HG03378 (cell line): Measurements from ENCODE around the gene SYT2.
"Not testable (repeated sequence)": the region's sequence is repeated elsewhere in the genome, so short reads cannot be mapped to it uniquely, and the experiment has no call there.

Experiments
- ATAC-seq: cut with Tn5 transposase; IDR thresholded peaks from one replicate; pipeline ENCODE4 v1.9.1; 2021; ENCODE audit warnings: mild to moderate bottlenecking, moderate library complexity; ENCODE audit not compliant: unreplicated experiment

SYT2 gene

GRCh38 chr1:202599669-202600431 is 110.4 kb downstream of the SYT2 start:
- no peak for ATAC-seq

- ATAC-seq, result no peak
These were observed 113.0 kb downstream of the SYT2 start for GRCh38 chr1:202597090-202597761.

GRCh38 chr1:202596638-202597037 is 113.6 kb downstream of the SYT2 start:
- no peak for ATAC-seq

DNA sequence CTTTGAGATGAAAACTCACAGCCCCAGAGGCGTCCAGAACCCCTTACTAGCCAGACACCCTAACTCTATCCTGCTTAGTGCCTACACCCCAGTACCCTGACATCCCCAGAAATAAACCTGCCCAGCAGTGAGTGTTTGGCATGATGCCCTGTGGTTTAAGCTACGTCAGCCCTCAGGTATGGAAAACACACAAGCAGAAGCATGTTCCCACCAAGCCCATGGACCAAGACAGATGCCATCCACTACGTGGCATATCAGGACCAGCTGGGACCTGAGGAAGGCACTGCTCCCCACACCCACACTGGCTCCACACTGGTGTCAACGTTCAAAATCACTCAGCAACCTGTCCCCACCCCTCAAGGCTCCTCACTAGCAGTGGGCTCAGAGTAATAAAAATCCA is 116.4 kb downstream of the SYT2 start:
- ATAC-seq, result no peak

DNA sequence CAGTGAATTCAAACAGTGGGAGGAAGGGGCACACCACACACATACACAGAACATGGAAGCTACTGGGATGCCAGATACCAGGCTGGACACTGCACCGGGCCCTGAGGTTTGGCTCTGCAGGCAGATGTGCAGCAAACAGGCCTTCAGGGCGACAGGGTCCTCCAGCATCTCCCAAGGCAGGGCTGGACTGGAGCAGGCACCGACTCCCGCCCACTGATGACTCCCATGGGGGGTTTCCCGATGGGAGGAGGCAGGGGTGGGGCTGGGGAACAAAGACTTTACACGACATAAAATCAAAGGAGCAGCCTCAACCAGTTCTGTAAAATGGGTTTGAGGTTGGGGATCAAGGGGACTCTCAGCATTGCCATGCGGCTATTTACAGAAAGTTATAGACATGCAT is 118.1 kb downstream of the SYT2 start:
- ATAC-seq, result no peak

- ATAC-seq, result no peak
These were observed 118.7 kb downstream of the SYT2 start for GRCh38 chr1:202591515-202591914.

GRCh38 chr1:202590975-202591411 is 119.3 kb downstream of the SYT2 start:
- ATAC-seq, result no peak

DNA sequence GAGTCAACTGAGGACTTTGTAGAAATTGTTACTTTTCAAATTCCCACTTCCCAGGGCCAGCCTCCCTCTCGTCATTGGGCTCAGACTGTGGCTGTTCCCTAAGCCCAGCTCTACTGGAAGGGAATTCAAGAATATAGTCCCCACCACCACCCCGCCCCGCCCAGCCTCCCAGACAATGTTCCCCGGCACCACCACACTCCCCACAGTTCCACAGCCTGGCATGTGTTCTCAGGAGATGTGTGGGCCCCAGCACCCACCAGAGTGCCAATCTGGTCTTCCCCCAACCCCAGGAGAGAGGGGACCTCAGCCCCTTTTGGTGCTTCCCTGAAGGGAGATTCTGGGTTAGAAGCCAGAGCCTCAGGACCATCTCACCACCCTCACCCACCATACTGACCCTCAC is 120.1 kb downstream of the SYT2 start:
- no peak for ATAC-seq

DNA sequence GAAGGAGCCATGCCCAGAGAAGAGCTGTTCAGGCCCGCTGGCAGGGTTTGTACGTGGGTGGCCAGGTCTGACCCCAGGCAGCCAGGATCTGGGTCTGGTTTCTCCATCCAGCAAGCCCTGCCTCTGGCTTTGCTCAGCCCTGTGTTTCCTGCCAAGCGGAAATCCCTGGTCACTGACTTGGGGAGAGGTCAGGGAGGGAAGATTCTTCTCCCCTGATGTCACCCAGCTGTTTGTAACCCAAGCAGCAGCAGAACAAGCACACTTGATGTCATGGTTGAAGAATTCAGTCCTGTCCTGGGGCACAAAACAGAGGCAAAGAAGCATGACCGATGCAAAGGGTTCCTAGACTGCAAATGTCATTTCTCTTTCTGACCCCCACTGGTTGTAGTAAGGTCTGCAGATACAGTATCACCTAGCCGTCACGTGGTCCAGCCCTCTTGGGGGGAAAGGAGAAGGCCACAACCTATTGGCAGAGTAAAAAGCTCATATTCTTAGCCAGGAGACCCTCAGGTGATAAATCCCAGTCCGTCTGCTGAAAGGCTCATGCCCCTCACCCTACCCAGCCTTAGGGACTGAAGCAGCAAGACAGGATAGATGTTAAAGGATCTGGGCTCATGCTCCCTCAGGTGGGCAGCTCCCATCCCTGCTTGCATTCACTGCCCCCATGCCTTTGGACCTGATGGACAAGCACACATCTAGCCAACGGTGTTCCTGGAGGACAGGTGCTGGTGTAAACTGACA is 120.9 kb downstream of the SYT2 start:
- no peak for ATAC-seq

DNA sequence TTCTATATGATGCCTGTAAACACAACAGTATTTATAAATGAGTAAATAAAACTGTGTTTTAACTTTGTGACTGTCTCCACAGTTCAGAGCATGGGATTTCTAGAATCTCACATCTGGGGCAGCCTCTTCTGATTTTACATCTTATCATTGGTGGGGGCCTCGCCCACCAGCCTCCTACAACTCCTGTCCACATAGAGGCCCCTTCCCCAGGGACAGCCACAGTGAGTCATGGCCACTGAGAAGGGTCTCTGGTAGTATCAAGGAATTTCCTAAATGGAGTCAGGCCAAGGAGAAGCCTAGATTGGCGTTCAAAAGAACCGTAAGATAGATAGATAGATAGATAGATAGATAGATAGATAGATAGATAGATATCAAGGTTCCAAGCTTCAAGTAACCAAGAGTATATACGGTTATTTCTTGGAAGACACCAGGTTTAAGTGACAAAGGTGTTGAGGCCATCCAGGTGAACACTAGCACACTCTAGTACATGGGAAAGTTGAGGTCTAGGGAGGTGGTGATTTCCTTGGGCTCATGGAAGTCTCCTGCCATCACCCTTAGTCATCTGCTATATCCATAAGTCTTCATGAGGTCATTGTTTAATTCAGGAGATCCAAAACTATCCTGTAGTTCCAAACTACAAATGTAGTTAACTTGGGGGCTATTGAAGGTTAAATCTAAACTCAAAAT is 121.6 kb downstream of the SYT2 start:
- no peak for ATAC-seq

DNA sequence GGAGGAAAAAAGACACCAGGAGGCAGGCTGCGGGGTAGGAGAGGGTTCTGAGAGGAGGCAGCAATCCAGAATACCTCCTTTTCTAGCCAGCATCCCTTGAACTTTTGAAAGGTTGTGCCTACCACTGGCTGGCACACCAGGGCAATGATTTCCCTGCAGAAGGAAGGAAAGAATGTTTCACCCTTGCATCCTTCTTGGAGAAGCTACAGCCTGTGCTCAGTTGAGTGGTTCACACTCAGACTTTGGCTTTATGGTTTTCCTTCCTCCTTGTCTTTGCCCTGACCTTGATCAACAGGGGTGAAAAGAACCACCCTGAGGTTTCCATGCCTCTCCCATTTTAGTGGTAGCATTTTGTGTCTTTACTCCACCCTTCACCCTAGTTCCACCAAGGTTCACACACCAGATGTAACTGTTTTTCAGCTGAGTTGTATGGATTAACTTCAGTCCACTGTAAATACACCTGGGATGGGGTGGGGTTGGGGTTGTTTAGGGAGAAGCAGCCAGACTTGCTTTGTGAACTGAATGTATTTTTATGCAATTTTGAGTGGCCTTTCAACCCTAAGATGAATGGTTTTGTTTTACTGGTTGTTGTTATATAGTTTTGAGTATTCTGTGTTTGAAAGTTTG is 122.3 kb downstream of the SYT2 start:
- no peak for ATAC-seq

DNA sequence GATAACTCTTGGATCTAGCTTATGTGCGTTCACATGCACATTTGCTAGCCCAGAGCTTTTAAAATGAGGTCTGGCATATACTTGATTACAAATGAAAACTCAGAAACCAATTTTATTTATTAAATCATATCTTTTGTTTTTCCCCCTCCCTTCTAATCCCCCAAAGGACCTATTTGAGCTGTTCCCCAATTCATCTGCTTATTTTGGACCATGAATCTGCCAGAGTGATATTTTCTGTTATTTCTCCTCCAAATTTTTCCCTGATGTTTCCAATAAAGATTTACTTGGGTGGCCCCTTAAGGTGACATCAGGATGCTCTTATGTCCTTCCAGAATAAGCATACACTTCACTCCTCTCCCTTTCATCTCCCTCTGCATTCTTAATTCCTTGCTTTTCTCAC is 123.4 kb downstream of the SYT2 start:
- no peak for ATAC-seq

GRCh38 chr1:202586018-202586821 is 124.0 kb downstream of the SYT2 start:
- ATAC-seq, result no peak

DNA sequence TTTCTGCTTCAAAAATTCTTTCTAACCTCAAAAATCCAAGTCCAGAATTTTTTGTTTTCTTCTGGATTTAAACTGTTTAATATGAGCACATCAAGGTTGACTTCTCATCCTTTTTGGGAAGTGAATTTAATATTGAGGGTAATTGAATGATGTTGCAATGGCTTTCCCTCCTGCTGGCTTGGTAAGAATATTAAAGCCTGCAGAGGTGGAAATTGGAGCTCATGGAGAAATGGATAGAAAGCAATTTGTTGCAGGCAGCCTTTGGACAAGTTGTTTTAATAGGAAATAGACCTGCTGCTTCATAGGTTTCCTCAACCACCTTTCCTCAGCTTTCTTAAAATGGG is 124.7 kb downstream of the SYT2 start:
- ATAC-seq, result no peak

DNA sequence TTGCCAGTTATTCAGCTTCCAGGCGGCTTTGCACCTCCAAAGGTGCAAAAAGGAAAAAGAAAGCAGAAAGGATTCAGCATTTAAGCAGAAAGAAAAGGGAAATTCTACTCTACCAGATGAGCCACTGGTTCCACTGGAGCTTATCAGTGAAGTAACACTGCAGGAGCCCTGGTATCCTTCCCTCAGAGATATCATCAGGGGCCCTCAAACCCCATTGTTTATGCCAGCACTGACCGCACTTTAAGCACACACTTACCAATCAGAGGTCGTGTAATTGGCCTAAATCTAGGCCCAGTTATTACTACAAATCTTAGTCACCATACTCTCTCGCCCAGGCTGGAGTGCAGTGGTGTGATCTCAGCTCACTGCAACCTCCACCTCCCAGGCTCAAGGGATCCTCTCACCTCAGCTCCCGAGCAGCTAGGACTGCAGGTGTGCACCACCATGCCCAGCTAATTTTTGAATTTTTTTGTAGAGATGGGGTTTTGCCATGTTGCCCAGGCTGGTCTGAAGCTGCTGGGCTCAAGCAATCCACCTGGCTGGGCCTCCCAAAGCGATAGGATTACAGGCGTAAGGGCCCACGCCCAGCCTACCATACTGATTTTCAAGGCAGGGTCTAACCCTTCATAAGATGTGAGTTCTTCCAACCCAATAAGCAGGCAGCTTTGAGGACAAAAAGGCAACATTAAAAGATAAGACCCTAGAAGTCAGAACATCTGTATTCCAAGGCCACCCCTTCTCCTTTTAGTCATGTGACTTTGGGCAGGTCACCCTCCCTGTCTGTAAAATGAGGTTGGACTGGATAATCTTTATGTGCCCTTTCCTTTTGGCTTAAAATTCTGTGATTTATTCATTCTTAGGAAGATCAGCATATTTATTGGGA is 125.3 kb downstream of the SYT2 start:
- no peak for ATAC-seq

DNA sequence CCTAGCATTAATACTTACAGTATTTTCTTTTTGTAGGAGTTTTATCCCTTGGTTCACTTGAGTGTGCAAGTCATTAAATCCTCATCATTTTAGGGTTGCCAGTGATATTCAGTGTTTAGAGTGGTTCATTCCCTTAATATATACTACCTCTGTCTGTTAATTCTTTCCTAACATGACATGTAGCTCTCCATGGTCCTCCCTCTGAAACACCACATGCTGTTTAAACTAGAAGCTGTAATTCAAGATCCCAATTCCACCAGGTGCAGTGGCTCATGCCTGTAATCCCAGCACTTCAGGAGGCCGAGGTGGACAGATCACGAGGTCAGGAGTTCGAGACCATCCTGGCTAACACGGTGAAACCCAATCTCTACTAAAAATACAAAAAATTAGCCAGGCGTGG is 127.9 kb downstream of the SYT2 start:
- ATAC-seq, result not testable (repeated sequence)

DNA sequence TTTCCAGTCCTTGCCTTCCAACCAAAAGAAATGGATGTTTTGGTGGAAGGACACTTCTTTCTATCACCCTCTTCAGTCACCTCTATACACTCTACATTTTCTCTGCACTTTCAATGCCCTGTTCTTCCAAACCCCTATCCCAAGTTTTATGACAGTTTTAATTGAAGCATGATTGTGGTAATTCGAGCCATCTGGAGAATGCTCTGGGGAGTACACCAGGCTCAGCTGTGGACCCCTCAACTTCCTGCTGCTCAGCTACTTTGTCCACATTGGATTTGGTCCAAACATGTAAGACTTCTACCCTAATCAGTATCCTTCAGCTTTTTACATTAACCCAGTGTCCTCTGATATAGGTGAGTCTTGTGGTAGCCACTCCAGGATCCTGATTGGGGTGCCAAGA is 129.6 kb downstream of the SYT2 start:
- ATAC-seq, result no peak

GRCh38 chr1:202579806-202580205 is 130.4 kb downstream of the SYT2 start:
- ATAC-seq, result no peak

GRCh38 chr1:202578565-202578964 is 131.7 kb downstream of the SYT2 start:
- ATAC-seq, result no peak
